BJ (cell line): ENCODE results near the gene RNF145. TPM values are rescaled to one million over a fixed set of nuclear protein-coding genes. Genes with fewer than 3 reads are reported as not detected.

Experiments used
- CTCF ChIA-PET: fragments of 350-600 bp; formaldehyde crosslinking; extraction: SDS; loops from one replicate; lab custom pipeline; 2021; ENCODE audit warnings: antibody characterized with exemption, inconsistent platforms; lab: Yijun Ruan, JAX
- POLR2A ChIA-PET: fragments of 300-600 bp; sonication (Branson Sonifier 250); formaldehyde crosslinking; extraction: SDS; loops from one replicate; lab custom pipeline; 2021; ENCODE audit warnings: antibody characterized with exemption; lab: Charles Lee
- DNase-seq: peaks from one replicate; pipeline ENCODE4 v3.0.0-alpha.2; 2011; ENCODE audit warnings: low read depth
- H3K27me3 ChIP-seq: 2 replicates; pipeline ENCODE4 v1.6.0; 2011; ENCODE audit warnings: low read length; ENCODE audit not compliant: control insufficient read depth, insufficient read depth
- H3K36me3 ChIP-seq: 2 replicates; pipeline ENCODE4 v1.5.1; 2011; ENCODE audit warnings: low read length; ENCODE audit not compliant: control insufficient read depth, insufficient read depth
- H3K4me3 ChIP-seq: 2 replicates; pipeline ENCODE4 v1.5.1; 2011; ENCODE audit warnings: low read depth, mild to moderate bottlenecking, control low read depth, low read length
- polyA plus RNA-seq: library from polyadenylated mRNA; depleted of rRNA; stranded (reverse); fragments of >200 nt; gene quantifications from 2 replicates; pipeline ENCODE4 v1.2.3, GENCODE V29; 2011
- TF ChIP-seq, protein P1 (sequence below): IDR thresholded peaks from 2 replicates; pipeline ENCODE4 v1.5.1; 2011; ENCODE audit warnings: low read depth, mild to moderate bottlenecking, control low read depth, inconsistent platforms, low read length, moderate library complexity; ENCODE audit not compliant: insufficient read depth

Gene RNF145
- polyA plus RNA-seq, 1 experiment, result 27.9 TPM

- CTCF ChIA-PET, result no interaction called here
- H3K27me3 ChIP-seq, result no peaks in the 10 kb centered on the region
- POLR2A ChIA-PET, result no interaction called here
- no peak overlapping the region for H3K4me3 ChIP-seq
- no peak for DNase-seq
- TF ChIP-seq, protein P1, sequence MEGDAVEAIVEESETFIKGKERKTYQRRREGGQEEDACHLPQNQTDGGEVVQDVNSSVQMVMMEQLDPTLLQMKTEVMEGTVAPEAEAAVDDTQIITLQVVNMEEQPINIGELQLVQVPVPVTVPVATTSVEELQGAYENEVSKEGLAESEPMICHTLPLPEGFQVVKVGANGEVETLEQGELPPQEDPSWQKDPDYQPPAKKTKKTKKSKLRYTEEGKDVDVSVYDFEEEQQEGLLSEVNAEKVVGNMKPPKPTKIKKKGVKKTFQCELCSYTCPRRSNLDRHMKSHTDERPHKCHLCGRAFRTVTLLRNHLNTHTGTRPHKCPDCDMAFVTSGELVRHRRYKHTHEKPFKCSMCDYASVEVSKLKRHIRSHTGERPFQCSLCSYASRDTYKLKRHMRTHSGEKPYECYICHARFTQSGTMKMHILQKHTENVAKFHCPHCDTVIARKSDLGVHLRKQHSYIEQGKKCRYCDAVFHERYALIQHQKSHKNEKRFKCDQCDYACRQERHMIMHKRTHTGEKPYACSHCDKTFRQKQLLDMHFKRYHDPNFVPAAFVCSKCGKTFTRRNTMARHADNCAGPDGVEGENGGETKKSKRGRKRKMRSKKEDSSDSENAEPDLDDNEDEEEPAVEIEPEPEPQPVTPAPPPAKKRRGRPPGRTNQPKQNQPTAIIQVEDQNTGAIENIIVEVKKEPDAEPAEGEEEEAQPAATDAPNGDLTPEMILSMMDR, result no peak
- no peaks in the 10 kb centered on the region for H3K36me3 ChIP-seq
These were observed 9.3 kb upstream of the RNF145 start for GRCh38 chr5:159218595-159219023.

DNA sequence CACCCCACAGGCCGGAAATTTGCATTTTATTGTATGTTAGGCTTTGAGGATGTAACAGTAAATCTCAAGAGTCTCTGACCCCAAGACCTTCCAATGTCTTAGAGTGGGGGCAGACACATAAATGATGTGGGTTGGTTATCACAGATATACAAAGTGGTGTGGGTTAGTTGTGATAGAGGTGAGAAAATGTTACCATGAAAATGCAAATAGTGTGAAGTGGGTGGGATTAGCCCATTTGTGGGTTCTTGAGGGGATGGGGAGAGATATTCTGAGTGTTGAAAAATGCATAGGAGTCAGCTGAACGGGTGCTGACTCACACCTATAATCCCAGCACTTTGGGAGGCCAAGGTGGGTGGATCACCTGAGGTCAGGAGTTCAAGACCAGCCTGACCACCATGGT lies 7.9 kb upstream of the RNF145 start:
- no peaks in the 10 kb centered on the region for H3K27me3 ChIP-seq
- CTCF ChIA-PET, result interaction anchor here (1.0 to 2.0 kb wide), 2 partner anchors 8 to 11 kb away, joined by 3 to 6 read pairs; no protein-coding TSS in a partner anchor
- TF ChIP-seq, protein P1, result no peak

GRCh38 chr5:159216454-159216853 lies 7.1 kb upstream of the RNF145 start:
- POLR2A ChIA-PET, result no interaction called here
- no peak for DNase-seq
- CTCF ChIA-PET, result interaction anchor here (1.0 to 2.0 kb wide), 2 partner anchors 9 to 11 kb away, joined by 3 to 6 read pairs; no protein-coding TSS in a partner anchor

More for the DNA sequence above, 7.9 kb upstream of the RNF145 start:
- DNase-seq, result no peak
- Histone ChIP-seq H3K4me3 (no peak overlapping the region), H3K36me3 (no peaks in the 10 kb centered on the region)
- POLR2A ChIA-PET, result no interaction called here

GRCh38 chr5:159215886-159216285 lies 6.5 kb upstream of the RNF145 start:
- Histone ChIP-seq H3K27me3 (no peaks in the 10 kb centered on the region), H3K4me3 (no peak overlapping the region), H3K36me3 (no peaks in the 10 kb centered on the region)
- CTCF ChIA-PET, result interaction anchor here (2.0 kb wide), 1 partner anchor 10 kb away, joined by 6 read pairs; no protein-coding TSS in a partner anchor
- POLR2A ChIA-PET, result no interaction called here
- no peak for DNase-seq
- TF ChIP-seq, protein P1, result no peak

More at GRCh38 chr5:159216454-159216853, 7.1 kb upstream of the RNF145 start:
- Histone ChIP-seq H3K27me3 (no peaks in the 10 kb centered on the region), H3K4me3 (no peak overlapping the region), H3K36me3 (no peaks in the 10 kb centered on the region)
- TF ChIP-seq, protein P1, result no peak

GRCh38 chr5:159214486-159215271 lies 5.3 kb upstream of the RNF145 start:
- H3K27me3 ChIP-seq, result no peaks in the 10 kb centered on the region
- CTCF ChIA-PET, result interaction anchor here (0.6 to 0.9 kb wide), 2 partner anchors 117 to 705 kb away, joined by 3 read pairs; no protein-coding TSS in a partner anchor
- TF ChIP-seq, protein P1, result no peak
- POLR2A ChIA-PET, result no interaction called here
- H3K4me3 ChIP-seq, result no peak overlapping the region
- no peaks in the 10 kb centered on the region for H3K36me3 ChIP-seq
- no peak for DNase-seq
